Ascending aorta (tissue), 2 donors: ENCODE results near the gene CXCL12. TPM values are rescaled to one million over a fixed set of nuclear protein-coding genes. Genes with fewer than 3 reads are reported as not detected.

ENCODE experiments used
- DNase-seq, 2 donors: peaks; one replicate each; pipeline ENCODE4 v3.0.0-alpha.2; 2019; ENCODE audit warnings: low spot score in 2 of 2
- H3K27ac ChIP-seq, 2 donors: fragments of 200-600 bp; sonication (generic); one replicate each; pipeline ENCODE4 v1.5.1; 2016 to 2017; ENCODE audit warnings: mild to moderate bottlenecking in 1 of 2
- H3K27me3 ChIP-seq: fragments of 200-600 bp; sonication (generic); one replicate; pipeline ENCODE4 v1.5.1; 2017
- H3K36me3 ChIP-seq, 2 donors: fragments of 200-600 bp; sonication (generic); one replicate each; pipeline ENCODE4 v1.5.1; 2016
- H3K4me1 ChIP-seq, 2 donors: fragments of 200-600 bp; sonication (generic); one replicate each; pipeline ENCODE4 v1.5.1; 2016 to 2017; ENCODE audit warnings: mild to moderate bottlenecking in 1 of 2
- H3K4me3 ChIP-seq, 2 donors: fragments of 200-600 bp; sonication (generic); one replicate each; pipeline ENCODE4 v1.5.1; 2016 to 2017; ENCODE audit warnings: mild to moderate bottlenecking in 1 of 2
- H3K9me3 ChIP-seq, 2 donors: fragments of 200-600 bp; sonication (generic); one replicate each; pipeline ENCODE4 v1.5.1; 2016
- intact Hi-C: fragments of 100-400 bp; cut with DNase I; formaldehyde crosslinking; loops from one replicate; pipeline ENCODE4 v1.15.1; 2023
- total RNA-seq: library from RNA; depleted of rRNA; stranded (reverse); fragments of >200 nt; gene quantifications from one replicate; pipeline ENCODE4 v1.1.0, GENCODE V29; 2016
- TF ChIP-seq, protein P1 (sequence below), 3 experiments: fragments of 200-600 bp in 2 of 3; fragments of 450-650 bp in 1 of 3; sonication (generic) in 2 of 3; IDR thresholded peaks; one replicate each; pipeline ENCODE4 v1.5.1; 2016 to 2019; ENCODE audit warnings: antibody characterized with exemption in 3 of 3, mild to moderate bottlenecking in 1 of 3, moderate library complexity in 1 of 3

Gene CXCL12
- total RNA-seq, 1 donor from 2014 or later = 288 TPM

DNA sequence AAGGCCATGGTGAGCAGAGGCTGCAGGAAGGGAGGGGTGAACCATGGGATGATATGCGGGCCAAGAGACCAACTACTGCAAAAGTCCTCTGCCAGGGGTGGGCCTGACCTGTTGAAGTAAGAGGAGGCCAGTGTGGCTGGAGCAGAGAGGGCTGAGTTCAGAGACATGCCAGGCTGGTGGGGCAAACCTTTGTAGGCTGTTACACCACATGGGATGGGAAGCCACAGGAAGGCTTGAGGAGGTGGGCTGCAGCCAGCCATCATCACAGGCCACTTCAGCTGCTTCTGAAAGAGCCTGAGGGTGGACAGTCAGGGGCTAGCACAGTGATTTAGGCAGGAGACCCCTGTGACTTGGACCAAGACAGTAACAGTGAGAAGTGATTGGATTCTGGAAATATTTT lies 20.3 kb downstream of the CXCL12 start:
- Histone ChIP-seq H3K27ac (no peak overlapping the region), H3K4me1 (no peaks in the 10 kb centered on the region), H3K9me3 (no peaks in the 10 kb centered on the region), H3K27me3 (no peaks in the 10 kb centered on the region), H3K36me3 (no peaks in the 10 kb centered on the region), H3K4me3 (no peak overlapping the region)
- TF ChIP-seq, protein P1, sequence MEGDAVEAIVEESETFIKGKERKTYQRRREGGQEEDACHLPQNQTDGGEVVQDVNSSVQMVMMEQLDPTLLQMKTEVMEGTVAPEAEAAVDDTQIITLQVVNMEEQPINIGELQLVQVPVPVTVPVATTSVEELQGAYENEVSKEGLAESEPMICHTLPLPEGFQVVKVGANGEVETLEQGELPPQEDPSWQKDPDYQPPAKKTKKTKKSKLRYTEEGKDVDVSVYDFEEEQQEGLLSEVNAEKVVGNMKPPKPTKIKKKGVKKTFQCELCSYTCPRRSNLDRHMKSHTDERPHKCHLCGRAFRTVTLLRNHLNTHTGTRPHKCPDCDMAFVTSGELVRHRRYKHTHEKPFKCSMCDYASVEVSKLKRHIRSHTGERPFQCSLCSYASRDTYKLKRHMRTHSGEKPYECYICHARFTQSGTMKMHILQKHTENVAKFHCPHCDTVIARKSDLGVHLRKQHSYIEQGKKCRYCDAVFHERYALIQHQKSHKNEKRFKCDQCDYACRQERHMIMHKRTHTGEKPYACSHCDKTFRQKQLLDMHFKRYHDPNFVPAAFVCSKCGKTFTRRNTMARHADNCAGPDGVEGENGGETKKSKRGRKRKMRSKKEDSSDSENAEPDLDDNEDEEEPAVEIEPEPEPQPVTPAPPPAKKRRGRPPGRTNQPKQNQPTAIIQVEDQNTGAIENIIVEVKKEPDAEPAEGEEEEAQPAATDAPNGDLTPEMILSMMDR (IDR thresholded peaks at IDR 0.05) = no peak
- DNase-seq = no peak
- intact Hi-C loops = no loop called here

DNA sequence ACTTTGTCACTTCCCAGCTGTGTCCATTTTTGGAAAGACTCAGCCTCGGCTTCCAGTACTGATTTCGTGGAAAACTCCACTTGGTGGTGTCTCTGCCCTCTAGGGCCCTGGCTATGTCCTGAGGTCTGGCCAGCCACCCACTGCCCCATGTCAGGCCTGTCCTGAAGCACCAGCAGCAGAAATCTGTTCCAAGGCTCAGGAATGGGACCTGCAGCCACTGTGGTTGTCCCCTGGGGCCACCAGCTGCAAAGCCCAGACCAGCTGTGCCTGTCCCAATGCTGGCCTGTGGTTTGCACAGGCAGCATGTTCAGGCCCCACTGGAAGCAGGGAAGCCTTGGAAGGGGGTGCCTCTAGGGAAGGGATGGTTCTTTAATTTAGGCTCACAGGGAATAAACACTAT lies 21.2 kb downstream of the CXCL12 start:
- no peak overlapping the region for H3K4me3 ChIP-seq
- no peaks in the 10 kb centered on the region for H3K9me3 ChIP-seq
- no peak for DNase-seq
- TF ChIP-seq, protein P1 (IDR thresholded peaks at IDR 0.05) = no peak
- H3K4me1 ChIP-seq = no peaks in the 10 kb centered on the region
- H3K27ac ChIP-seq = no peak overlapping the region
- intact Hi-C loops = no loop called here
- H3K36me3 ChIP-seq = no peaks in the 10 kb centered on the region
- H3K27me3 ChIP-seq = no peaks in the 10 kb centered on the region

DNA sequence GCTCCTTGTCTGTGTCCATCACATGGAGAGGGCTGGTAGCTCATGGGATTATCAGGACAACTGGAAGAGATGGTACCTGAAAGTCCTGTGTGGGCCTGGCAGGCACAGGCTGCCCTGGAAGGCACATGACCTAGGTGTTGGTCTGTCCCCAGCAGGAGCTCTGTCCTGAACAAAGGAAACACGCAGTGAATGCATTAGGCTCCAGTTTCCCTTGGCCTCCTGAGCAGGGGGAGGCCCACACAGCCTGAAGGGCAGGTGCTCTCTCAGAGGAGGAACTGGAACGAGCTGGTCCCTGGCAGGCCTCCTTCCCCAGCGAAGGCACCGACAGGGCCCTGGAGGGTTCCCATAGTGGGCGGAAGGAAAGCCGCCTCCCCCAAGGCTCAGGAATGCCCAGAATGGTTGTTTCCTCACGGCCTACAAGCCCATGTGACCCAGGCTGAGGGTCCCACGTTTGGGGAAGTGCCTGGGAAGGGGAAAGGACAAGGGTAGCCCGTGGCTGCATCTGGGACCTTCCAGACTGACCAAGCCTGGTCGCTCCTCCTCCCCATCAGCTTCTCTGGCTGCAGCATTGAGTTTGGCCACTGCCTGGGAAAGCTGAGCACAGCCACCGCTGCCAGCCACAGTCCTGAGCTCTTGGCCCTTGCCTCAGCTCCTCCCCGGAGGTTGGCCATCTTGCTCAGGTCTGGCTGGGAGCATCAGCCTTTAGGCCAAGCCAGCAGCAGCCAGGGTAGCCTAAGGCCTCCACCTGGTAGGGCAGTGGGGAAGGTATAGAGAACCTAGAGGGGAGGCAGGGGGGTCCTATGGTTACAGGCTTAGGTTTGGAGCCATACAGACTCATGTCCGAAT lies 21.8 kb downstream of the CXCL12 start:
- DNase-seq = no peak
- no peaks in the 10 kb centered on the region for H3K27me3 ChIP-seq
- no peak overlapping the region for H3K27ac ChIP-seq
- no peaks in the 10 kb centered on the region for H3K36me3 ChIP-seq
- H3K9me3 ChIP-seq = no peaks in the 10 kb centered on the region
- TF ChIP-seq, protein P1 (IDR thresholded peaks at IDR 0.05) = no peak
- no peak overlapping the region for H3K4me3 ChIP-seq
- H3K4me1 ChIP-seq = no peaks in the 10 kb centered on the region
- intact Hi-C loops = no loop called here

DNA sequence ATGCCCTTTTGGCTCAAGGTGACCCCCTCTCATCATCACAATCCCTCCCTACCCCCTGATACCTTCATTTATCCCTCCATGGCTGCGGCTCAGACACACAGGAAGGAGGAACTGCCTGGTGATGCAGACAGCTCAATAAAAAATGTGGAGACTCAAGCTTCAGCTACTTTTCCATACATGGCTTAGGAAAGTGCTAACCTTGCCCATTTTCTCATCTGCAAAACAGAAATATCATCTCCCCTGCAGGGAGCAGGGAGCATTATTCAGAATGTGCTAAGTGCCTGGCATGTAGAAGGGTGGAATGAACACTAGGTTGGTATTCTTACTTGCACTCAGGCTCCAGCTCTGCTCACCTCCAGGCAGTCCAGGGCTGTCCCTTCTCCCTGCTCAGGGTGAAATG lies 23.8 kb downstream of the CXCL12 start:
- H3K4me3 ChIP-seq = no peak overlapping the region
- H3K27ac ChIP-seq = no peak overlapping the region
- H3K27me3 ChIP-seq = no peaks in the 10 kb centered on the region
- DNase-seq = no peak
- H3K36me3 ChIP-seq = no peaks in the 10 kb centered on the region
- intact Hi-C loops = no loop called here
- H3K4me1 ChIP-seq = no peaks in the 10 kb centered on the region
- TF ChIP-seq, protein P1 (IDR thresholded peaks at IDR 0.05) = no peak
- no peaks in the 10 kb centered on the region for H3K9me3 ChIP-seq

DNA sequence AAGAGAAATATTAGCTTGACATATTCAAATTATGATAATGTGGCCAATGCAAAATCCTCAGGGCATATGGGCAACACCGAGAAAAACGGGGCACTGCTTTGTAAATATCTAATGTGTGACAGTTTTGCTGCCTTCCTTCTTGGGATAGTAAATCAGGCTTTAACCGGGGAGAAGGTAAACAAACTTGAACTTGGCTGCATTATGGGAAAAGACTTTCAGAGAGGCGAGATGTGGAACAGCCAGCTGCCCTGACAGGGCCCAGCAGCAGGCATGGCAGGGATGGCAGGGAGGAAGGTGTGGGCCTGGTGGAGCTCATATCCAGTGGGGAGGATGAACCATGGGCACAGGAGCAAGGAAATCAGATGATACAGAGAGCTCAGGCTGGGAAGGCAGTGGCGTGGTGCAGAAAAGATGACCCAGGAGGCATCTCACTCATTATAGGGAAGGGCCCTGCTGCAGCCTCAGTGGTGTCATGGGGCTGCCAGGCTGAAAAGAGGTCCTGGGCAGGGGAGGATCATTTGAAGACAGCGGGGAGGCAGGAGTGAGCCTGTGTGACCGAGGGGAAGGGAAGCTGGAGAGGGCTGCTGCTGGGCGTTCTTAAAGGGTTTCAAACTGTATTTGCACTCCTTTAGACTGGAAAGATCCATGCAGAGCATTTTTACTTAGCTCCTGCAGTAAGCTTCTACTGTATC lies 26.7 kb downstream of the CXCL12 start:
- Histone ChIP-seq H3K4me1 (no peaks in the 10 kb centered on the region), H3K27me3 (no peaks in the 10 kb centered on the region), H3K27ac (no peak overlapping the region), H3K36me3 (no peaks in the 10 kb centered on the region), H3K4me3 (no peak overlapping the region), H3K9me3 (no peaks in the 10 kb centered on the region)
- intact Hi-C loops = no loop called here
- DNase-seq = no peak
- TF ChIP-seq, protein P1 (IDR thresholded peaks at IDR 0.05) = no peak
